Measurements from ENCODE around the gene ECEL1. TPM values are rescaled to one million over a fixed set of nuclear protein-coding genes. Genes with fewer than 3 reads are reported as not detected.

Gene ECEL1
- total RNA-seq, 1 experiment from 2014 or later, result not detected

DNA sequence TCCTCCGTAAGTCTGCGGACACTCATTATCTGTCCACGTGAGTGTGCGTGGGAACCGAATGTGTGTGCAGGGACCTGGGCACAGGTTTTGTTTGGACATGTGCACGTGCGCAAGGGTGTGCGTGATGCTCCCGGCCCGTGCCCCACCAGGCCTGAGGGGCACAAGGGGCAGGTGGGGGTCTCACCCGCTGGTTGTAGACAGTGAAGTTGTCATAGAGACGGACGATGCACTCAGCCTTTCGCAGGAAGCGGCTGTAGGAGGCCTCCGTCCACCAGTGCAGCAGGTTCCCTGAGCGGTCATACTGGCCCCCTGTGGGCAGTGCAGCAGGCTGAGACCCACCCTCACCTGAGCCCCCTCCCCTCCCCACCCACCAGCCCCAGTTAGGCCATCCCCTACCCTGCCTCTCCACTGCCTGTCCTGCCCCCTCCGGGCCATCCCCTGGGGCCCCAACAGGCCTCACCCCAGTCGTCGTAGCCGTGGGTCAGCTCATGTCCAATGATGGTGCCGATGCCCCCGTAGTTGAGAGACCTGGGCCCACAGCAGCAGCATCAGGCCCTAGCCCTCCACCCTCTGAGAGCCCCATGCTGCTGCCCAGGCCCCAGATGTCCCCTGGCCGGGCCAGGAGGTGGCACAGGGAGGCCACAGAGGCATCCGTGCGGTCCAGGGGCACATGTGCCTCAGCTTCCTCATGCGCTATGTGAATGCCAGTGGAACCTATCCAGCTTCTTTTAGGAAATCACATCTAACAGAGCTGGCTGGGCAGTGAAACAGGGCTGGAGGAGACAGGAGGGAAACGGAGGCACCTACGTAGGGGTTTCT lies 6.1 kb downstream of the ECEL1 start:
- TF ChIP-seq, protein P1, sequence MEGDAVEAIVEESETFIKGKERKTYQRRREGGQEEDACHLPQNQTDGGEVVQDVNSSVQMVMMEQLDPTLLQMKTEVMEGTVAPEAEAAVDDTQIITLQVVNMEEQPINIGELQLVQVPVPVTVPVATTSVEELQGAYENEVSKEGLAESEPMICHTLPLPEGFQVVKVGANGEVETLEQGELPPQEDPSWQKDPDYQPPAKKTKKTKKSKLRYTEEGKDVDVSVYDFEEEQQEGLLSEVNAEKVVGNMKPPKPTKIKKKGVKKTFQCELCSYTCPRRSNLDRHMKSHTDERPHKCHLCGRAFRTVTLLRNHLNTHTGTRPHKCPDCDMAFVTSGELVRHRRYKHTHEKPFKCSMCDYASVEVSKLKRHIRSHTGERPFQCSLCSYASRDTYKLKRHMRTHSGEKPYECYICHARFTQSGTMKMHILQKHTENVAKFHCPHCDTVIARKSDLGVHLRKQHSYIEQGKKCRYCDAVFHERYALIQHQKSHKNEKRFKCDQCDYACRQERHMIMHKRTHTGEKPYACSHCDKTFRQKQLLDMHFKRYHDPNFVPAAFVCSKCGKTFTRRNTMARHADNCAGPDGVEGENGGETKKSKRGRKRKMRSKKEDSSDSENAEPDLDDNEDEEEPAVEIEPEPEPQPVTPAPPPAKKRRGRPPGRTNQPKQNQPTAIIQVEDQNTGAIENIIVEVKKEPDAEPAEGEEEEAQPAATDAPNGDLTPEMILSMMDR (conservative IDR thresholded peaks at IDR 0.05), result no peak
- no peak for TF ChIP-seq EZH2 (IDR thresholded peaks at IDR 0.05; ENCODE audit: low read depth)
- H3K79me2 ChIP-seq (ENCODE audit: low read depth), result no peaks in the 10 kb centered on the region
- intact Hi-C loops (cut with micrococcal nuclease; ENCODE audit: unreplicated experiment), result no loop called here
- no peaks in the 10 kb centered on the region for H3K36me3 ChIP-seq (ENCODE audit: low read depth)
- no peaks in the 10 kb centered on the region for H3K9me3 ChIP-seq (ENCODE audit: insufficient read depth, low read depth)
- H3K27ac ChIP-seq, result no peak overlapping the region
- CTCF ChIA-PET, result no interaction called here
- no peaks in the 10 kb centered on the region for H3F3A ChIP-seq (ENCODE audit: insufficient read depth, low read depth)
- no peaks in the 10 kb centered on the region for H3K9me2 ChIP-seq (ENCODE audit: insufficient read depth)
- BruUV-seq (replicated peaks), result no TSS peak
- H2AFZ ChIP-seq, result no peak overlapping the region
- H3K4me3 ChIP-seq, result no peak overlapping the region
- peaks cover 44% of the 10 kb centered on the region for H3K27me3 ChIP-seq (ENCODE audit: insufficient read depth, low read depth)
- POLR2A ChIA-PET (ENCODE audit: unreplicated experiment), result no interaction called here
- no peak for DNase-seq
- H3K4me1 ChIP-seq (replicated peaks; ENCODE audit: insufficient read depth), result no peaks in the 10 kb centered on the region
- H4K20me1 ChIP-seq (ENCODE audit: insufficient read depth), result no peaks in the 10 kb centered on the region
- H3K4me2 ChIP-seq, result no peak overlapping the region

DNA sequence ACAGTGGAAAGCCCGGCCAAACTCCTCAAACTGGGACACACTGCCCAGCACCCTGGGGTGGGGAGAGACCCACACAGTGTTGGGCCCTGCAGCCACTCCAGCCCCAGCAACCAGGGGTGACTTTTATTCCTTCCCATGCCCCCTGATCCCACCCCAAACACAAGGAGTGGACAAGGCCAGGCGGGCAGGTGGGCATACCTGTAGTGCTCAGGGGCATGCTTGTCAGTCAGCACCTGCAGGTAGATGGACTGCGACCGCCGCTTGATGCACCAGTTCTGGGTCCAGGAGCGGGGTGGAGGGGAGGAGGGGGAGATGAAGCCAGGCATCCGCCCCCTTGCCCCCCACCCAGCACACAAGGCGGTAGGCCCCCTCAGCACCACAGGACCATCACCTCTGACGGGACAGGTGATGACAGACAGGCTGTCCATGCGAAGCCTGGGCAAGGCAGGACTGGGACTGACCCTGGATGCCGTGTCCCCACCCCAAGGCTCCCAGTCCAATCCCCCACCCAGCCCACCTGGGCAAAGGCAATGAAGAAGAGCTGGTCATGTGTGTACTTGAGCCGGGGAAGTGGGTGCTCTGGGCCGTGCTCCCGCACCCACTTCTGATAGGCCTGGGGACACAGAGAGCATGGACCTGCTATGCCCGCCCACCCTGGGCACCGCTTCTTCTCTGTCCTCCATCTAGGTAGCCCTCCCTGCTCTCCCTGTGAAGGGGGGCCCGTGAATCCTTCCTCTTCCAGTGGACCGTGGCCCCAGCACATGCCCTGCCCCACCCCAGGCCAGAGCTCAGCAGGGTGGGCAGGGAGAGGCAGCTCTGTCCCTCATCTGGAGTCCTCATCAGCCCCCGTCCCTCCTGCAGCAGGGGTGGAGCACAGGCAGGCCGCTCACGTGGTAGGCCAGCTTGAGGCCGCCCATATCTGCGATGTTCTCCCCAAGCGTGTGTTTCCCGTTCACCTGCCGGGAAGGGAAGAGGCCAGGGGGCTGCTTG lies 7.1 kb downstream of the ECEL1 start:
- Histone ChIP-seq H2AFZ (no peak overlapping the region), H3K36me3 (ENCODE audit: low read depth) (no peaks in the 10 kb centered on the region), H3K4me2 (no peak overlapping the region), H3K27ac (no peak overlapping the region), H3K4me1 (replicated peaks; ENCODE audit: insufficient read depth) (no peaks in the 10 kb centered on the region), H4K20me1 (ENCODE audit: insufficient read depth) (no peaks in the 10 kb centered on the region), H3F3A (ENCODE audit: insufficient read depth, low read depth) (no peaks in the 10 kb centered on the region), H3K27me3 (ENCODE audit: insufficient read depth, low read depth) (peaks cover 55% of the 10 kb centered on the region), H3K4me3 (no peak overlapping the region), H3K79me2 (ENCODE audit: low read depth) (no peaks in the 10 kb centered on the region), H3K9me2 (ENCODE audit: insufficient read depth) (no peaks in the 10 kb centered on the region), H3K9me3 (ENCODE audit: insufficient read depth, low read depth) (no peaks in the 10 kb centered on the region)
- TF ChIP-seq, protein P1 (conservative IDR thresholded peaks at IDR 0.05), result no peak
- no peak for TF ChIP-seq EZH2 (IDR thresholded peaks at IDR 0.05; ENCODE audit: low read depth)
- ChIA-PET POLR2A (ENCODE audit: unreplicated experiment) (no interaction called here), CTCF (no interaction called here)
- BruUV-seq (replicated peaks), result no TSS peak
- intact Hi-C loops (cut with micrococcal nuclease; ENCODE audit: unreplicated experiment), result no loop called here
- no peak for DNase-seq

DNA sequence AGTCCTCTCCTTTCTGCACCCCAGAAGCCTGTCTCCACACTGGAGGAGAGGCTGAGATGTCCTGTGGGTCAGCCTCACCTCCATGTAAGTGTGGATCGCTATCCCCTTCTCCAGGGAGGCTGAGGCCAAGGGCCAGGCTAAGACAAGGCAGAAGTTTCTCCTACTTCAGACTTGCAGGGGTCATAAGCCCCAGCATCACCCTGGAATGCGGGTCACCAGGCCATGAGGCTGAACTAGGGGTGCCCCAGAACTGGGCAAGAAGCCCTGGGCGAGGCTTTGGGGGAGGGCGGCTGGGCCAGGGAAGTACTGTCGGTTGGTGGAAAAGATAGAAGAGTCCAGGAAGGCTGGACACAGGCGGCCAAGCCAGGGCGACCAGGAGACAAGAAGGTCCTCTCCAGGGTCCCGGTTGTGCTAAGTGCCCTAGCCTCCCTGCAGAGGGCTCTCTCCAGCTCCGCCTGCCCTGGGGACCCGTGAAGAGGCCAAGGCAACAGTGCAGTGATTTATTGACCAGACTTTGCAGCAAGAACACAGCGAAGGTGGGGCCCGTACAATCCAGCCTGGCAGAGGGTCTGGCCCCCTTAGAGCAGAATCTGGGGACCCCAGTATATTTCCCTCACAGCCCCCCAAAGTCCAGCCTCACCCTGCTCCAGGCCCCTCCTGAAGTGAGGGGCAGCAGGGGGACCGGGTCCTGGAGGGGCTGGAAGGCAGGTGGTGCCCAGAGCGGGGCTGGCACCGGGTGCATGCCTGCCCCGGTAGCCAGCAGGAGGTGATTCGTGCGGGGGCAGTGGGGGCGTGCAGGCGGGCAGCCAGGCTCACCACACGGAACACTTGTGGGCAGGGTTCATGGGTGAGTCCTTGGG lies 8.1 kb downstream of the ECEL1 start:
- POLR2A ChIA-PET (ENCODE audit: unreplicated experiment), result no interaction called here
- no TSS peak for BruUV-seq (replicated peaks)

More for the DNA sequence above, 8.1 kb downstream of the ECEL1 start:
- Histone ChIP-seq H3K36me3 (ENCODE audit: low read depth) (no peaks in the 10 kb centered on the region), H3K4me1 (replicated peaks; ENCODE audit: insufficient read depth) (no peaks in the 10 kb centered on the region), H3K79me2 (ENCODE audit: low read depth) (no peaks in the 10 kb centered on the region), H3F3A (ENCODE audit: insufficient read depth, low read depth) (no peaks in the 10 kb centered on the region), H2AFZ (no peak overlapping the region), H3K4me2 (no peak overlapping the region), H3K27ac (no peak overlapping the region), H3K9me2 (ENCODE audit: insufficient read depth) (no peaks in the 10 kb centered on the region), H3K9me3 (ENCODE audit: insufficient read depth, low read depth) (no peaks in the 10 kb centered on the region), H4K20me1 (ENCODE audit: insufficient read depth) (0 out of 2 replicates have a peak, but pooled peaks cover 1% of the 10 kb centered on the region), H3K27me3 (ENCODE audit: insufficient read depth, low read depth) (peaks cover 64% of the 10 kb centered on the region), H3K4me3 (no peak overlapping the region)
- intact Hi-C loops (cut with micrococcal nuclease; ENCODE audit: unreplicated experiment), result no loop called here
- TF ChIP-seq, protein P1 (conservative IDR thresholded peaks at IDR 0.05), result no peak
- no peak for TF ChIP-seq EZH2 (IDR thresholded peaks at IDR 0.05; ENCODE audit: low read depth)
- CTCF ChIA-PET, result no interaction called here
- no peak for DNase-seq

Data from PC-9 (cell line).